ENCODE results near the gene ST3GAL6. TPM values are rescaled to one million over a fixed set of nuclear protein-coding genes. Genes with fewer than 3 reads are reported as not detected.
A peak's percentile ranks its signal among the peaks of the same experiment; 100 is the strongest.

The ST3GAL6 gene
- 0.89 TPM for total RNA-seq
- under 1 TPM in 1 of 4 donors, not detected in 3; 0.37 TPM for polyA plus RNA-seq

- Histone ChIP-seq H3K4me3 (ENCODE audit: low read depth, low read length) (no peak within 1 kb of the TSS), H3K9me3 (ENCODE audit: control insufficient read depth in 2 of 2, low read length in 2 of 2) (no peaks in the 10 kb centered on the region), H3K27ac (ENCODE audit: insufficient read depth, low read length, poor library complexity, severe bottlenecking) (no peak within 1 kb of the TSS), H3K4me1 (ENCODE audit: control insufficient read depth, insufficient read depth, low read length, poor library complexity, severe bottlenecking) (no peaks in the 10 kb centered on the region), H3K27me3 (ENCODE audit: control insufficient read depth, insufficient read depth, low read length) (no peaks in the 10 kb centered on the region), H3K36me3 (ENCODE audit: control insufficient read depth, insufficient read depth, low read length) (no peaks in the 10 kb centered on the region)
- Mint-ChIP-seq H3K4me3 (peak within 1 kb of the TSS in 1 of 4 donors; percentile 75), H3K27me3 (peaks cover 29% of the 10 kb centered on the region), H3K9me3 (peaks cover 0 to 2% (median 0%) of the 10 kb centered on the region in 7 donors), H3K4me1 (peaks cover 0 to 2% (median 0%) of the 10 kb centered on the region in 4 donors), H3K27ac (no peak within 1 kb of the TSS), H3K36me3 (no peaks in the 10 kb centered on the region)
- DNase-seq (no peak), ATAC-seq (ENCODE audit: low read depth in 2 of 2) (no peak)
Measured at GRCh38 chr3:98763076-98763475, at the start of gene ST3GAL6. ST3GAL6 (plus strand) TSS chr3:98763340; CDS start chr3:98768441, 5,101 bp downstream.

GRCh38 chr3:98713984-98714383 lies 49.2 kb upstream of the ST3GAL6 start:
- Histone ChIP-seq H3K4me1 (ENCODE audit: control insufficient read depth, insufficient read depth, low read length, poor library complexity, severe bottlenecking) (no peaks in the 10 kb centered on the region), H3K4me3 (ENCODE audit: low read depth, low read length) (no peak overlapping the region), H3K27me3 (ENCODE audit: control insufficient read depth, insufficient read depth, low read length) (no peaks in the 10 kb centered on the region), H3K36me3 (ENCODE audit: control insufficient read depth, insufficient read depth, low read length) (no peaks in the 10 kb centered on the region), H3K27ac (ENCODE audit: insufficient read depth, low read length, poor library complexity, severe bottlenecking) (no peak overlapping the region), H3K9me3 (ENCODE audit: control insufficient read depth in 2 of 2, low read length in 2 of 2) (no peaks in the 10 kb centered on the region)
- Mint-ChIP-seq H3K27me3 (peaks cover 15% of the 10 kb centered on the region), H3K9me3 (peaks cover 0 to 3% (median 0%) of the 10 kb centered on the region in 7 donors), H3K36me3 (no peaks in the 10 kb centered on the region), H3K4me3 (no peak overlapping the region), H3K27ac (no peak overlapping the region), H3K4me1 (no peaks in the 10 kb centered on the region)
- ATAC-seq (ENCODE audit: low read depth in 2 of 2): no peak
- DNase-seq: no peak

- H3K36me3 ChIP-seq (ENCODE audit: control insufficient read depth, insufficient read depth, low read length): no peaks in the 10 kb centered on the region
- no peak overlapping the region for H3K4me3 Mint-ChIP-seq
- no peaks in the 10 kb centered on the region for H3K4me1 Mint-ChIP-seq
- H3K9me3 ChIP-seq (ENCODE audit: control insufficient read depth in 2 of 2, low read length in 2 of 2): no peaks in the 10 kb centered on the region
- H3K27me3 ChIP-seq (ENCODE audit: control insufficient read depth, insufficient read depth, low read length): peaks cover 3% of the 10 kb centered on the region
- H3K4me3 ChIP-seq (ENCODE audit: low read depth, low read length): no peak overlapping the region
- no peak overlapping the region for H3K27ac Mint-ChIP-seq
- ATAC-seq (ENCODE audit: low read depth in 2 of 2): no peak
- H3K4me1 ChIP-seq (ENCODE audit: control insufficient read depth, insufficient read depth, low read length, poor library complexity, severe bottlenecking): no peaks in the 10 kb centered on the region
- no peak overlapping the region for H3K27ac ChIP-seq (ENCODE audit: insufficient read depth, low read length, poor library complexity, severe bottlenecking)
- peaks cover 0 to 3% (median 0%) of the 10 kb centered on the region in 7 donors for H3K9me3 Mint-ChIP-seq
- no peak for DNase-seq
- H3K27me3 Mint-ChIP-seq: no peaks in the 10 kb centered on the region
- no peaks in the 10 kb centered on the region for H3K36me3 Mint-ChIP-seq
Measured at GRCh38 chr3:98717584-98717983, 45.6 kb upstream of the ST3GAL6 start.

- DNase-seq (no peak), ATAC-seq (ENCODE audit: low read depth in 2 of 2) (no peak)
- peaks cover 0 to 3% (median 0%) of the 10 kb centered on the region in 7 donors for H3K9me3 Mint-ChIP-seq
- Histone ChIP-seq H3K36me3 (ENCODE audit: control insufficient read depth, insufficient read depth, low read length) (no peaks in the 10 kb centered on the region), H3K27me3 (ENCODE audit: control insufficient read depth, insufficient read depth, low read length) (peaks cover 3% of the 10 kb centered on the region), H3K4me3 (ENCODE audit: low read depth, low read length) (no peak overlapping the region), H3K4me1 (ENCODE audit: control insufficient read depth, insufficient read depth, low read length, poor library complexity, severe bottlenecking) (no peaks in the 10 kb centered on the region), H3K27ac (ENCODE audit: insufficient read depth, low read length, poor library complexity, severe bottlenecking) (no peak overlapping the region), H3K9me3 (ENCODE audit: control insufficient read depth in 2 of 2, low read length in 2 of 2) (no peaks in the 10 kb centered on the region)
- no peaks in the 10 kb centered on the region for H3K36me3 Mint-ChIP-seq
- H3K4me3 Mint-ChIP-seq: no peak overlapping the region
- H3K27ac Mint-ChIP-seq: no peak overlapping the region
- no peaks in the 10 kb centered on the region for H3K4me1 Mint-ChIP-seq
- H3K27me3 Mint-ChIP-seq: peaks cover 8% of the 10 kb centered on the region
Measured at GRCh38 chr3:98718730-98719129, 44.4 kb upstream of the ST3GAL6 start.

- Mint-ChIP-seq H3K4me1 (no peaks in the 10 kb centered on the region), H3K4me3 (no peak overlapping the region)
Measured at GRCh38 chr3:98721776-98722175, 41.4 kb upstream of the ST3GAL6 start.

GRCh38 chr3:98722389-98722788 lies 40.8 kb upstream of the ST3GAL6 start:
- no peaks in the 10 kb centered on the region for H3K36me3 Mint-ChIP-seq

More at GRCh38 chr3:98721776-98722175, 41.4 kb upstream of the ST3GAL6 start:
- ATAC-seq (ENCODE audit: low read depth in 2 of 2) (no peak), DNase-seq (no peak)
- Histone ChIP-seq H3K9me3 (ENCODE audit: control insufficient read depth in 2 of 2, low read length in 2 of 2) (no peaks in the 10 kb centered on the region), H3K4me3 (ENCODE audit: low read depth, low read length) (no peak overlapping the region), H3K36me3 (ENCODE audit: control insufficient read depth, insufficient read depth, low read length) (no peaks in the 10 kb centered on the region), H3K4me1 (ENCODE audit: control insufficient read depth, insufficient read depth, low read length, poor library complexity, severe bottlenecking) (no peaks in the 10 kb centered on the region), H3K27me3 (ENCODE audit: control insufficient read depth, insufficient read depth, low read length) (peaks cover 5% of the 10 kb centered on the region), H3K27ac (ENCODE audit: insufficient read depth, low read length, poor library complexity, severe bottlenecking) (no peak overlapping the region)
- H3K27me3 Mint-ChIP-seq: peaks cover 17% of the 10 kb centered on the region
- peaks cover 0 to 3% (median 0%) of the 10 kb centered on the region in 7 donors for H3K9me3 Mint-ChIP-seq
- H3K36me3 Mint-ChIP-seq: no peaks in the 10 kb centered on the region
- no peak overlapping the region for H3K27ac Mint-ChIP-seq

GRCh38 chr3:98725352-98725751 lies 37.8 kb upstream of the ST3GAL6 start:
- Histone ChIP-seq H3K27ac (ENCODE audit: insufficient read depth, low read length, poor library complexity, severe bottlenecking) (no peak overlapping the region), H3K36me3 (ENCODE audit: control insufficient read depth, insufficient read depth, low read length) (no peaks in the 10 kb centered on the region), H3K27me3 (ENCODE audit: control insufficient read depth, insufficient read depth, low read length) (peaks cover 11% of the 10 kb centered on the region), H3K9me3 (ENCODE audit: control insufficient read depth in 2 of 2, low read length in 2 of 2) (no peaks in the 10 kb centered on the region), H3K4me1 (ENCODE audit: control insufficient read depth, insufficient read depth, low read length, poor library complexity, severe bottlenecking) (no peaks in the 10 kb centered on the region), H3K4me3 (ENCODE audit: low read depth, low read length) (no peak overlapping the region)
- Mint-ChIP-seq H3K36me3 (no peaks in the 10 kb centered on the region), H3K9me3 (no peaks in the 10 kb centered on the region), H3K27ac (no peak overlapping the region), H3K4me3 (no peak overlapping the region), H3K27me3 (peaks cover 31% of the 10 kb centered on the region), H3K4me1 (no peaks in the 10 kb centered on the region)
- DNase-seq: no peak
- ATAC-seq (ENCODE audit: low read depth in 2 of 2): no peak

More at GRCh38 chr3:98722389-98722788, 40.8 kb upstream of the ST3GAL6 start:
- Mint-ChIP-seq H3K27me3 (peaks cover 22% of the 10 kb centered on the region), H3K4me1 (no peaks in the 10 kb centered on the region), H3K9me3 (peaks cover 0 to 2% (median 0%) of the 10 kb centered on the region in 7 donors), H3K4me3 (no peak overlapping the region), H3K27ac (no peak overlapping the region)
- H3K9me3 ChIP-seq (ENCODE audit: control insufficient read depth in 2 of 2, low read length in 2 of 2): no peaks in the 10 kb centered on the region
- no peak overlapping the region for H3K4me3 ChIP-seq (ENCODE audit: low read depth, low read length)
- H3K36me3 ChIP-seq (ENCODE audit: control insufficient read depth, insufficient read depth, low read length): no peaks in the 10 kb centered on the region
- DNase-seq: no peak
- H3K27ac ChIP-seq (ENCODE audit: insufficient read depth, low read length, poor library complexity, severe bottlenecking): no peak overlapping the region
- H3K27me3 ChIP-seq (ENCODE audit: control insufficient read depth, insufficient read depth, low read length): peaks cover 5% of the 10 kb centered on the region
- no peak for ATAC-seq (ENCODE audit: low read depth in 2 of 2)
- H3K4me1 ChIP-seq (ENCODE audit: control insufficient read depth, insufficient read depth, low read length, poor library complexity, severe bottlenecking): no peaks in the 10 kb centered on the region

GRCh38 chr3:98726084-98726483 lies 37.1 kb upstream of the ST3GAL6 start:
- peaks cover 11% of the 10 kb centered on the region for H3K27me3 ChIP-seq (ENCODE audit: control insufficient read depth, insufficient read depth, low read length)
- DNase-seq: no peak
- no peaks in the 10 kb centered on the region for H3K4me1 ChIP-seq (ENCODE audit: control insufficient read depth, insufficient read depth, low read length, poor library complexity, severe bottlenecking)
- H3K9me3 Mint-ChIP-seq: peaks cover 0 to 3% (median 0%) of the 10 kb centered on the region in 7 donors
- no peaks in the 10 kb centered on the region for H3K36me3 ChIP-seq (ENCODE audit: control insufficient read depth, insufficient read depth, low read length)
- H3K4me3 ChIP-seq (ENCODE audit: low read depth, low read length): no peak overlapping the region
- no peaks in the 10 kb centered on the region for H3K9me3 ChIP-seq (ENCODE audit: control insufficient read depth in 2 of 2, low read length in 2 of 2)
- H3K4me3 Mint-ChIP-seq: no peak overlapping the region
- H3K4me1 Mint-ChIP-seq: peaks cover 0 to 4% (median 0%) of the 10 kb centered on the region in 4 donors
- ATAC-seq (ENCODE audit: low read depth in 2 of 2): no peak
- H3K27ac Mint-ChIP-seq: no peak overlapping the region
- peaks cover 38% of the 10 kb centered on the region for H3K27me3 Mint-ChIP-seq
- no peaks in the 10 kb centered on the region for H3K36me3 Mint-ChIP-seq
- H3K27ac ChIP-seq (ENCODE audit: insufficient read depth, low read length, poor library complexity, severe bottlenecking): no peak overlapping the region
